RWPE2 (cell line): Measurements from ENCODE around the gene RESF1.

Source experiments
- ATAC-seq: fragments of 200-7000 bp; cut with Tn5 transposase; 3 replicates; pipeline ENCODE4 v1.9.1; 2021; ENCODE audit warnings: low read depth
- DNase-seq: peaks from one replicate; pipeline ENCODE4 v3.0.0-alpha.2; 2020; ENCODE audit warnings: low spot score
- H3K27ac ChIP-seq: fragments of 450-650 bp; 2 replicates; pipeline ENCODE4 v1.5.1; 2017; ENCODE audit warnings: mild to moderate bottlenecking; ENCODE audit not compliant: poor library complexity, severe bottlenecking
- H3K27me3 ChIP-seq: fragments of 250-450 bp; sonication (Bioruptor Pico); 2 replicates; pipeline ENCODE4 v1.5.1; 2021; ENCODE audit warnings: mild to moderate bottlenecking, moderate library complexity; ENCODE audit not compliant: insufficient read depth, poor library complexity, severe bottlenecking
- H3K36me3 ChIP-seq: fragments of 250-450 bp; sonication (Bioruptor Pico); 2 replicates; pipeline ENCODE4 v1.5.1; 2020; ENCODE audit warnings: low read depth, mild to moderate bottlenecking, moderate library complexity
- H3K4me1 ChIP-seq: fragments of 250-450 bp; sonication (Bioruptor Pico); 2 replicates; pipeline ENCODE4 v1.5.1; 2021; ENCODE audit warnings: mild to moderate bottlenecking, moderate library complexity; ENCODE audit not compliant: insufficient read depth, poor library complexity, severe bottlenecking
- H3K4me3 ChIP-seq: fragments of 250-450 bp; sonication (Bioruptor Pico); 2 replicates; pipeline ENCODE4 v1.5.1; 2021; ENCODE audit warnings: mild to moderate bottlenecking, moderate library complexity; ENCODE audit not compliant: severe bottlenecking
- H3K9me3 ChIP-seq: fragments of 250-450 bp; sonication (Bioruptor Pico); 2 replicates; pipeline ENCODE4 v1.5.1; 2021; ENCODE audit warnings: mild to moderate bottlenecking, moderate library complexity; ENCODE audit not compliant: severe bottlenecking
- TF ChIP-seq, protein P1 (sequence below): fragments of 450-650 bp; IDR thresholded peaks from one replicate; pipeline ENCODE4 v1.5.1; 2017; ENCODE audit warnings: mild to moderate bottlenecking, moderate library complexity; ENCODE audit not compliant: poor library complexity, severe bottlenecking

RESF1 gene

DNA sequence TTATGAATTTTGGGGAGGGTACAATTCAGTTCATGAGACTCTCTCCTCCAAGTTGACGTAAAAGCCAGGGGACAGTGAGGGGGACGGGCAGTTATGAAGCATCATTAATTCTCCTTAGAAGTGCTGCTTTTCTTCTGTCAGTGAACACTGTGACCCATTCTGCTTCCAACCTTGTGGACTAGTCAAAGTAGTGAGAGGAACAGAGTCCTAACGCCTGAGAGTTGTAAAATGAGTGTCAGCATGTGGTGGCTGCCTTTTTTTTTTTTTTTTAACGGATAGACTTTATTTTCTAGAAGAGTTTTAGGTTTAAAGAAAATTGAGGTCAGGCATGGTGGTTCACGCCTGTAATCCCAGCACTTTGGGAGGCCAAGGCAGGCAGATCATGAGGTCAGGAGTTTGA lies 15.5 kb downstream of the RESF1 start:
- Histone ChIP-seq H3K27me3 (no peaks in the 10 kb centered on the region), H3K9me3 (no peaks in the 10 kb centered on the region), H3K4me3 (no peak overlapping the region), H3K4me1 (no peaks in the 10 kb centered on the region), H3K36me3 (peaks cover 32% of the 10 kb centered on the region), H3K27ac (no peak overlapping the region)
- DNase-seq = no peak
- TF ChIP-seq, protein P1, sequence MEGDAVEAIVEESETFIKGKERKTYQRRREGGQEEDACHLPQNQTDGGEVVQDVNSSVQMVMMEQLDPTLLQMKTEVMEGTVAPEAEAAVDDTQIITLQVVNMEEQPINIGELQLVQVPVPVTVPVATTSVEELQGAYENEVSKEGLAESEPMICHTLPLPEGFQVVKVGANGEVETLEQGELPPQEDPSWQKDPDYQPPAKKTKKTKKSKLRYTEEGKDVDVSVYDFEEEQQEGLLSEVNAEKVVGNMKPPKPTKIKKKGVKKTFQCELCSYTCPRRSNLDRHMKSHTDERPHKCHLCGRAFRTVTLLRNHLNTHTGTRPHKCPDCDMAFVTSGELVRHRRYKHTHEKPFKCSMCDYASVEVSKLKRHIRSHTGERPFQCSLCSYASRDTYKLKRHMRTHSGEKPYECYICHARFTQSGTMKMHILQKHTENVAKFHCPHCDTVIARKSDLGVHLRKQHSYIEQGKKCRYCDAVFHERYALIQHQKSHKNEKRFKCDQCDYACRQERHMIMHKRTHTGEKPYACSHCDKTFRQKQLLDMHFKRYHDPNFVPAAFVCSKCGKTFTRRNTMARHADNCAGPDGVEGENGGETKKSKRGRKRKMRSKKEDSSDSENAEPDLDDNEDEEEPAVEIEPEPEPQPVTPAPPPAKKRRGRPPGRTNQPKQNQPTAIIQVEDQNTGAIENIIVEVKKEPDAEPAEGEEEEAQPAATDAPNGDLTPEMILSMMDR = no peak
- ATAC-seq = no peak

GRCh38 chr12:31984806-31985591 lies 25.8 kb downstream of the RESF1 start:
- Histone ChIP-seq H3K27me3 (no peaks in the 10 kb centered on the region), H3K4me3 (no peak overlapping the region), H3K4me1 (peaks cover 8% of the 10 kb centered on the region), H3K9me3 (peaks cover 2% of the 10 kb centered on the region), H3K36me3 (peaks cover 25% of the 10 kb centered on the region), H3K27ac (no peak overlapping the region)
- ATAC-seq (no peak), DNase-seq (no peak)
- TF ChIP-seq, protein P1 = no peak

GRCh38 chr12:31985832-31986231 lies 26.6 kb downstream of the RESF1 start:
- ATAC-seq (no peak), DNase-seq (no peak)
- Histone ChIP-seq H3K27ac (no peak overlapping the region), H3K9me3 (peaks cover 2% of the 10 kb centered on the region), H3K4me1 (peaks cover 15% of the 10 kb centered on the region), H3K27me3 (no peaks in the 10 kb centered on the region), H3K36me3 (peaks cover 21% of the 10 kb centered on the region), H3K4me3 (no peak overlapping the region)
- TF ChIP-seq, protein P1 = no peak

- peak; percentile 57 for DNase-seq
- H3K27ac ChIP-seq = peak overlapping the region; percentile 78
- peaks cover 9% of the 10 kb centered on the region; the same call in 1 of the 2 replicates for H3K36me3 ChIP-seq
- TF ChIP-seq, protein P1 = no peak
- H3K9me3 ChIP-seq = peaks cover 2% of the 10 kb centered on the region
- no peaks in the 10 kb centered on the region for H3K27me3 ChIP-seq
- peak; percentile 99 for ATAC-seq
- H3K4me3 ChIP-seq = no peak overlapping the region
- H3K4me1 ChIP-seq = peaks cover 21% of the 10 kb centered on the region
Observed at GRCh38 chr12:31989571-31990362, 30.6 kb downstream of the RESF1 start.
